Endothelial cell of umbilical vein (primary cell): ENCODE data around the gene NFKB1.

ENCODE experiments used
- EZH2 ChIP-seq: IDR thresholded peaks from 2 replicates; pipeline ENCODE4 v1.6.1; 2012; ENCODE audit warnings: borderline replicate concordance, low read depth, mild to moderate bottlenecking, moderate library complexity, low read length, inconsistent platforms; ENCODE audit not compliant: severe bottlenecking
- FOS ChIP-seq: IDR thresholded peaks from 2 replicates; pipeline ENCODE4 v1.6.1; 2011; ENCODE audit warnings: mild to moderate bottlenecking, low read length, moderate library complexity, borderline replicate concordance; ENCODE audit not compliant: insufficient read depth
- GATA2 ChIP-seq: IDR thresholded peaks from 2 replicates; pipeline ENCODE4 v1.7.0; 2011; ENCODE audit warnings: low read depth, mild to moderate bottlenecking, moderate library complexity, mixed read lengths, low read length; ENCODE audit not compliant: insufficient read length, insufficient read depth
- JUN ChIP-seq: IDR thresholded peaks from 2 replicates; pipeline ENCODE4 v1.6.1; 2011; ENCODE audit warnings: borderline replicate concordance, low read depth; ENCODE audit not compliant: insufficient read length, insufficient read depth
- MYC ChIP-seq: IDR thresholded peaks from one replicate; pipeline ENCODE4 v1.6.1; 2011; ENCODE audit warnings: mild to moderate bottlenecking, low read depth, low read length
- POLR2A ChIP-seq: IDR thresholded peaks from 2 replicates; pipeline ENCODE4 v1.6.1; 2012; ENCODE audit warnings: low read depth, mild to moderate bottlenecking, control low read depth, low read length
- POLR2AphosphoS5 ChIP-seq: IDR thresholded peaks from 2 replicates; pipeline ENCODE4 v1.6.1; 2012; ENCODE audit warnings: low read depth, mild to moderate bottlenecking, control low read depth, low read length, moderate library complexity; ENCODE audit not compliant: insufficient read depth
- TF ChIP-seq, protein P1 (sequence below), 2 donors: IDR thresholded peaks; 1 replicate in 1 of 2; 2 replicates in 1 of 2; pipeline ENCODE4 v1.5.1; 2011; ENCODE audit warnings: low read length in 2 of 2, mild to moderate bottlenecking in 2 of 2, moderate library complexity in 2 of 2, control low read depth in 1 of 2, inconsistent platforms in 1 of 2, low read depth in 1 of 2; ENCODE audit not compliant: insufficient read depth in 1 of 2; ENCODE audit errors: extremely low read depth in 1 of 2
- TF ChIP-seq, protein P2 (sequence below): IDR thresholded peaks from 2 replicates; pipeline ENCODE4 v1.6.1; 2011; ENCODE audit not compliant: insufficient read depth, insufficient read length

DNA sequence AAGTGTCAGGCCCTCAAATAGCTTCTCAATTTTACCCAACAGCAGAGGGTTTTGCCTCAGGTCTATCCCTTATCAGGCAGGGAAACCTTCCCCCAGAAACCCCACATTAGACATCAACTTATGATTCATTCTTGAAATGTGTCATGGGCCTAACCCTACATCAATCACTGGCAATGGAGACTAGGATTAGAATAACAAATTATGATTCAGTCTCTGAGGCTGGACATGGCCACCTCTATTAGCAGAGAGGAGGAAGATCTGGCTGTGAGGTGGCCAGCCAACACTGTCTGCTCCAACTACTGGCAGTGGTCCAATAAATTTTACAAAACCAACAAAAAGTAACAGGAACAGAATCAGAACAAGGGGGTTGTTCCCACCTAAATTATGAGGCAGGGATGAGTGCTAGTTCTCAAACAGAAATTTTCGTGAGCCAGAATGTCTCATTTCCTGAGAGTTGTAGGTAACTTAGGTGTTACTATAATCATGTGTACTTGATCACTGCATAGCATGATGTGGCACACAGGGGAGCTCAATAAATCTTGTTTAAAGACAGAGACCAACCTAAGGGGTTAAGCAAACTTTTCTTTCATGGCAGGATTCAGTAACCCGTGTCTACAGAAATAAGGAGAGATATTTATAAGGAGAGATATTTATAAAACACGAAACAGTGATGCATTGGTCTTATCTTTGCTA, 126.8 kb downstream of the NFKB1 start:
- no peak for TF ChIP-seq POLR2AphosphoS5
- TF ChIP-seq, protein P1, sequence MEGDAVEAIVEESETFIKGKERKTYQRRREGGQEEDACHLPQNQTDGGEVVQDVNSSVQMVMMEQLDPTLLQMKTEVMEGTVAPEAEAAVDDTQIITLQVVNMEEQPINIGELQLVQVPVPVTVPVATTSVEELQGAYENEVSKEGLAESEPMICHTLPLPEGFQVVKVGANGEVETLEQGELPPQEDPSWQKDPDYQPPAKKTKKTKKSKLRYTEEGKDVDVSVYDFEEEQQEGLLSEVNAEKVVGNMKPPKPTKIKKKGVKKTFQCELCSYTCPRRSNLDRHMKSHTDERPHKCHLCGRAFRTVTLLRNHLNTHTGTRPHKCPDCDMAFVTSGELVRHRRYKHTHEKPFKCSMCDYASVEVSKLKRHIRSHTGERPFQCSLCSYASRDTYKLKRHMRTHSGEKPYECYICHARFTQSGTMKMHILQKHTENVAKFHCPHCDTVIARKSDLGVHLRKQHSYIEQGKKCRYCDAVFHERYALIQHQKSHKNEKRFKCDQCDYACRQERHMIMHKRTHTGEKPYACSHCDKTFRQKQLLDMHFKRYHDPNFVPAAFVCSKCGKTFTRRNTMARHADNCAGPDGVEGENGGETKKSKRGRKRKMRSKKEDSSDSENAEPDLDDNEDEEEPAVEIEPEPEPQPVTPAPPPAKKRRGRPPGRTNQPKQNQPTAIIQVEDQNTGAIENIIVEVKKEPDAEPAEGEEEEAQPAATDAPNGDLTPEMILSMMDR (IDR thresholded peaks at IDR 0.05; ENCODE audit: extremely low read depth in 1 of 2, insufficient read depth in 1 of 2, low read depth in 1 of 2, low read length in 2 of 2) = no peak
- no peak for TF ChIP-seq MYC
- no peak for TF ChIP-seq EZH2
- no peak for TF ChIP-seq JUN
- TF ChIP-seq POLR2A = no peak
- TF ChIP-seq, protein P2, sequence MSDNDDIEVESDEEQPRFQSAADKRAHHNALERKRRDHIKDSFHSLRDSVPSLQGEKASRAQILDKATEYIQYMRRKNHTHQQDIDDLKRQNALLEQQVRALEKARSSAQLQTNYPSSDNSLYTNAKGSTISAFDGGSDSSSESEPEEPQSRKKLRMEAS = no peak
- peak; percentile 96 for TF ChIP-seq FOS
- peak; percentile 74 for TF ChIP-seq GATA2
